ENCODE results near the gene HIPK2. TPM values are rescaled to one million over a fixed set of nuclear protein-coding genes. Genes with fewer than 3 reads are reported as not detected.

HIPK2 gene
- total RNA-seq, 2 experiments from 2014 or later = 17.3 to 17.6 TPM

DNA sequence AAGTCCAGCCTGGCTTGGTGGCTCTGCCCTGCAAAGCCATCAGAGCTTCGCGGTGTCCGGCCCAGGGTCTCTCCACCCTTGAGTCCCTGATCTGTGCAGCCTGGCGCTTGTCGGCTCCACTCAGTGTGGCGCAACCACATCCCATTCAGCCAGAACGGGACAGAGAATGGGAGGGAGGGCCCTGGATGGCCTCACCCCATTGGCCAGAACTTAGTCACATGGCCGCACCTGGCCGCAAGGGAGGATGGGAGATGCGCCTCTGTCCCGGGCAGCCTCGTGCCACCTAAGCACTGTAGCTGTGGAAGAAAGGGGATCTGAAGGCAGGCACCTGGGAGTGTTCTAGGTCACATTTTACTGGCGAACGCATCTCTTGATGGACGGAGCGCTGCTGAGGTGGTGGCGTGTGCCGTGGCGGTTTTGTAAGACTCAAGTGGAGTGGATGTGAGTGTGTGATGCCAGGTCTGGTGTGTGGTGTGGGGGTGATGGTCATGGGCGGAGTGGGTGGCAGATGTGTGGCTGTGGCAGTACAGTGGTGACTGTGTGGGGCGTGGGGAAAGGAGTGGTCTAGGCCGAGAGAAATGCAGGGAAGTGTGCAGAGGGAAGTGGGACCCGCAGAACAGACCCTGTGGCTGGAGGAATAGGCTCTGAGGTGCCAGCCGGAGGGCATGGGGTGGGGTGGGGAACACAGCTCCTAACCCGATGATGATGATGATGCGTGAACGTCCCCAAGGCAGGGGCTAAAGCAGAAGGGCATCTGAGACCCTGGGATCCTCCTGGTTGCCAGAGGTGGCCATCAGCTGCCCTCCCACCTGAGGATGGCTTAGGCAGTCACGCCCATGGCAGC, 235.3 kb downstream of the HIPK2 start:
- no peaks in the 10 kb centered on the region for H3K36me3 Mint-ChIP-seq (ENCODE audit: low read depth)
- ATAC-seq (no peak), DNase-seq (no peak)
- H3K27ac Mint-ChIP-seq = no peak overlapping the region
- H3K4me3 Mint-ChIP-seq = no peak overlapping the region
- H3K4me1 Mint-ChIP-seq (ENCODE audit: low read depth) = no peaks in the 10 kb centered on the region
- ChIA-PET POLR2A (no interaction called here), CTCF (no interaction called here)
- TF ChIP-seq, protein P1, sequence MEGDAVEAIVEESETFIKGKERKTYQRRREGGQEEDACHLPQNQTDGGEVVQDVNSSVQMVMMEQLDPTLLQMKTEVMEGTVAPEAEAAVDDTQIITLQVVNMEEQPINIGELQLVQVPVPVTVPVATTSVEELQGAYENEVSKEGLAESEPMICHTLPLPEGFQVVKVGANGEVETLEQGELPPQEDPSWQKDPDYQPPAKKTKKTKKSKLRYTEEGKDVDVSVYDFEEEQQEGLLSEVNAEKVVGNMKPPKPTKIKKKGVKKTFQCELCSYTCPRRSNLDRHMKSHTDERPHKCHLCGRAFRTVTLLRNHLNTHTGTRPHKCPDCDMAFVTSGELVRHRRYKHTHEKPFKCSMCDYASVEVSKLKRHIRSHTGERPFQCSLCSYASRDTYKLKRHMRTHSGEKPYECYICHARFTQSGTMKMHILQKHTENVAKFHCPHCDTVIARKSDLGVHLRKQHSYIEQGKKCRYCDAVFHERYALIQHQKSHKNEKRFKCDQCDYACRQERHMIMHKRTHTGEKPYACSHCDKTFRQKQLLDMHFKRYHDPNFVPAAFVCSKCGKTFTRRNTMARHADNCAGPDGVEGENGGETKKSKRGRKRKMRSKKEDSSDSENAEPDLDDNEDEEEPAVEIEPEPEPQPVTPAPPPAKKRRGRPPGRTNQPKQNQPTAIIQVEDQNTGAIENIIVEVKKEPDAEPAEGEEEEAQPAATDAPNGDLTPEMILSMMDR (IDR thresholded peaks at IDR 0.05) = no peak
- intact Hi-C loops (cut with micrococcal nuclease) = no loop called here
- H3K9me3 Mint-ChIP-seq = no peaks in the 10 kb centered on the region
- no peaks in the 10 kb centered on the region for H3K27me3 Mint-ChIP-seq

DNA sequence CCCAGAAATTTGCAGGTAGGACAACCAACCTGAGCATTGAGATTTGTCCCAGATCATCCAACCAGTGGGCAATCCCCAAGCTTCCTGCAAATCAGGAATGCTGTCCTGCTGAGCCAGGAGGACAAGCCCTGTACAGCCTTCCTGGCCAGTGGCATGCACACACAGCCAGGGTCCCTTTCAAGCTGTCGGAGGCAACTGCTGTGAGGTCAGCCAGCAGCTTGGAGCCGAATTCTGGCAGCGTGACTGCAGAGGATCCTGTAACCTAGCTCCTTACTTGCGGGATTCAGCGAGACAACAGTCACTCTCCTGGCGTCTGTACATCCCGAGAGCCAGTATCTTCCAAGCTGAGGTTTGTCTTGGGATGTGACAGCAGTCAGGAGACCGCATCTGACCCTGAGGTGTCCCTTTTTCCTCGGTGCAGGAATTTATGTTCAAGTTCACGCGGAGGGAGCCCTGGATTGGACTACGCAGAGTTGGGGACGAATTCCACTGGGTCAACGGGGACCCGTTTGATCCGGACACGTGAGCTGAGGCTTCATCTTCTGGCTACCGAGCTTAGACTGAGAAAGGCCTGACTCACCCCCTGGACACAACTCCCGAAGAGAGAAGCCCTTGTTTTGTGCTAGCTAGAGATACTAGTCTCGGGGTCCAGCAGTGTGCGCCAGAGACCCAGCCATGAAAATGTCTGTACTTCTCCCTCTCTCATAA, 236.0 kb downstream of the HIPK2 start:
- no peaks in the 10 kb centered on the region for H3K4me1 Mint-ChIP-seq (ENCODE audit: low read depth)
- ChIA-PET POLR2A (no interaction called here), CTCF (interaction anchor here (2.0 kb wide), 1 partner anchor 60 kb away, joined by 7 read pairs; no protein-coding TSS in a partner anchor)
- H3K36me3 Mint-ChIP-seq (ENCODE audit: low read depth) = no peaks in the 10 kb centered on the region
- H3K27ac Mint-ChIP-seq = no peak overlapping the region
- DNase-seq = no peak
- TF ChIP-seq, protein P1 (IDR thresholded peaks at IDR 0.05) = no peak
- intact Hi-C loops (cut with micrococcal nuclease) = no loop called here
- H3K9me3 Mint-ChIP-seq = no peaks in the 10 kb centered on the region
- no peak for ATAC-seq
- no peak overlapping the region for H3K4me3 Mint-ChIP-seq
- H3K27me3 Mint-ChIP-seq = no peaks in the 10 kb centered on the region

DNA sequence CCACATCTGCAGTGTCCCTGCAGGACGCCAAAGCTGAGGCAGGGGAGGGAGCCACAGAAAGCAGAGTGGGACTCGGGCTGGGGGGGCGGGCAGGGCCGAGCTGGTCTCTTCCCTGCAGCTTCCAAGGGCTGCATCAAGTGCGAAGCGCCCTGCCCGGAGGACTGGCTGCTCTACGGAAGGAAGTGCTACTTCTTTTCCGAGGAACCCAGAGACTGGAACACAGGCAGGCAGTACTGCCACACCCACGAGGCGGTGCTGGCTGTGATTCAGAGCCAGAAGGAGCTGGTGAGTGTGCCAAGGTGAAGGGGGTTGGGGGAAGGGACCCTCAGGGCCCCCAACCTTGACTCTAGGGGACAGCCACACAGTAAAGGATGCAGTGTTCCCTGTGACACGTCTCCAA, 237.6 kb downstream of the HIPK2 start:
- intact Hi-C loops (cut with micrococcal nuclease) = no loop called here
- no peak for ATAC-seq
- Mint-ChIP-seq H3K36me3 (ENCODE audit: low read depth) (no peaks in the 10 kb centered on the region), H3K27ac (no peak overlapping the region), H3K9me3 (no peaks in the 10 kb centered on the region), H3K4me3 (no peak overlapping the region), H3K4me1 (ENCODE audit: low read depth) (no peaks in the 10 kb centered on the region), H3K27me3 (no peaks in the 10 kb centered on the region)
- ChIA-PET POLR2A (no interaction called here), CTCF (interaction anchor here (2.0 kb wide), 1 partner anchor 62 kb away, joined by 7 read pairs; no protein-coding TSS in a partner anchor)
- TF ChIP-seq, protein P1 (IDR thresholded peaks at IDR 0.05) = no peak
- no peak for DNase-seq

DNA sequence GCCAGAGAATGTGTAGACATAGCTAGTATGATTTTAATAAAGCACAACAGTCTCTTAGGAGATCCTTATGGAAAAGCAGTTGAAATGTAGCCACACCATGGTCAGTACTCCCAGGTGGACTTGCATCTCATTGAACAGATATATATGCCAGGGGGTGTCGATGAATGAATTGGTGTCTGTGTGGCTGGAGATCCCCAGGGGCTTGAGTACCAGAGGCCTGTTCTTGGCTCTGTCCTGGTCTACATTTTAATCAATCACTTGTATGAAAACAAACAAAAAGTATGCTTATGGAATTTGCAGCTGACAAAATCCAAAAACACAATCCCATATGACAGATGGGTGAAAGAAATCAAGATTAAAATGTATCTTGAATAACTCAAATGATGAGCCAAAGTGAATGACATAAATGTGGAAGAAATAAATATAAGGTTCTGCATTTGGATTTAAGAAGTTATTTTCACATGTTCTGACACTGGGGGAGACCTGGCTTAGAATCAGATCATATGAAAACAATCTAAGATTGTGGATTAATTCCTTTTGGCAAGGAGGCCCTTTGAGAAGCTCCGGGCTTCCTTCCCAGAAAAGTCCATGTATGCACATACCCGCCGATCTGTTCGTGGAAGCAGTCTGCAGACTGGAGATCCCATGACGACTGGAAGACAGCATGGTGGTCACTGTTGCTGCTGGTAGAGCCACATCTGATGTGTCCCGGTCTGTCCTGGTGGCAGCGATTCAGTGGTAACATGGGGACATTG, 238.7 kb downstream of the HIPK2 start:
- Mint-ChIP-seq H3K27me3 (no peaks in the 10 kb centered on the region), H3K36me3 (ENCODE audit: low read depth) (no peaks in the 10 kb centered on the region), H3K9me3 (no peaks in the 10 kb centered on the region), H3K4me1 (ENCODE audit: low read depth) (no peaks in the 10 kb centered on the region), H3K4me3 (no peak overlapping the region), H3K27ac (no peak overlapping the region)
- intact Hi-C loops (cut with micrococcal nuclease) = no loop called here
- CTCF ChIA-PET = no interaction called here
- no peak for ATAC-seq
- TF ChIP-seq, protein P1 (IDR thresholded peaks at IDR 0.05) = no peak
- DNase-seq = no peak
- POLR2A ChIA-PET = no interaction called here

Data from activated CD8-positive, alpha-beta T cell treated with anti-CD3 and anti-CD28 coated beads for 36 hours (primary cell).